HepG2 (cell line): ENCODE measurements around the gene METTL26. TPM values are rescaled to one million over a fixed set of nuclear protein-coding genes. Genes with fewer than 3 reads are reported as not detected.

Source experiments
- ADNP ChIP-seq: sonication (generic); formaldehyde crosslinking; IDR thresholded peaks from 2 replicates; pipeline ENCODE4 v1.4.0; 2020; ENCODE audit warnings: missing genetic modification reagents
- CHD2 ChIP-seq: IDR thresholded peaks from 2 replicates; pipeline ENCODE4 v1.6.1; 2011; ENCODE audit warnings: low read depth, low read length, improper control_type of control experiment
- GABPA ChIP-seq, 2 experiments: IDR thresholded peaks; 2 replicates each; pipeline ENCODE4 v1.6.1; 2011 to 2016; ENCODE audit warnings: low read depth in 2 of 2, low read length in 1 of 2, missing biosample characterization in 1 of 2, missing genetic modification characterization in 1 of 2
- ISX ChIP-seq: sonication (generic); formaldehyde crosslinking; conservative IDR thresholded peaks from 2 replicates; pipeline ENCODE4 v1.5.0; 2020; ENCODE audit warnings: missing genetic modification reagents
- KAT8 ChIP-seq: IDR thresholded peaks from 2 replicates; pipeline ENCODE4 v1.6.1; 2016; ENCODE audit warnings: missing genetic modification reagents, missing compliant biosample characterization
- KDM2A ChIP-seq: sonication (generic); formaldehyde crosslinking; IDR thresholded peaks from 2 replicates; pipeline ENCODE4 v1.4.0; 2020; ENCODE audit warnings: low read depth, missing genetic modification reagents, borderline replicate concordance
- KDM5B ChIP-seq: sonication (generic); formaldehyde crosslinking; IDR thresholded peaks from 2 replicates; pipeline ENCODE4 v1.4.0; 2020; ENCODE audit warnings: missing genetic modification reagents, mild to moderate bottlenecking, borderline replicate concordance
- KLF6 ChIP-seq: IDR thresholded peaks from 2 replicates; pipeline ENCODE4 v1.8.0; 2016; ENCODE audit warnings: missing biosample characterization, missing genetic modification reagents
- MXD4 ChIP-seq: IDR thresholded peaks from 2 replicates; pipeline ENCODE4 v1.6.1; 2016; ENCODE audit warnings: mild to moderate bottlenecking, missing biosample characterization, missing genetic modification reagents
- MYPOP ChIP-seq: sonication (generic); formaldehyde crosslinking; IDR thresholded peaks from 2 replicates; pipeline ENCODE4 v1.8.1; 2023; ENCODE audit warnings: mild to moderate bottlenecking, moderate library complexity, missing genetic modification reagents
- PHF8 ChIP-seq: sonication (generic); formaldehyde crosslinking; IDR thresholded peaks from 2 replicates; pipeline ENCODE4 v1.5.0; 2020; ENCODE audit warnings: missing genetic modification reagents
- RBAK ChIP-seq: sonication (generic); formaldehyde crosslinking; IDR thresholded peaks from 2 replicates; pipeline ENCODE4 v1.5.1; 2020; ENCODE audit warnings: mild to moderate bottlenecking, missing genetic modification reagents
- RBM39 ChIP-seq: fragments of 200-400 bp; formaldehyde crosslinking; IDR thresholded peaks from one replicate; pipeline ENCODE4 v1.6.1; 2018; ENCODE audit warnings: antibody characterized with exemption, mild to moderate bottlenecking, low read depth, low read length; ENCODE audit not compliant: poor library complexity, severe bottlenecking
- STAG1 ChIP-seq: sonication (generic); formaldehyde crosslinking; IDR thresholded peaks from 2 replicates; pipeline ENCODE4 v1.4.0; 2020; ENCODE audit warnings: missing genetic modification reagents
- ZBTB7A ChIP-seq: sonication (generic); formaldehyde crosslinking; IDR thresholded peaks from 2 replicates; pipeline ENCODE4 v1.8.0; 2022; ENCODE audit warnings: mild to moderate bottlenecking, missing genetic modification reagents
- ZNF224 ChIP-seq: sonication (generic); formaldehyde crosslinking; IDR thresholded peaks from 2 replicates; pipeline ENCODE4 v1.5.0; 2020; ENCODE audit warnings: mild to moderate bottlenecking, missing genetic modification reagents
- ZNF24 ChIP-seq: fragments of 450-650 bp; IDR thresholded peaks from 2 replicates; pipeline ENCODE4 v1.6.1; 2017; ENCODE audit warnings: antibody characterized with exemption, mild to moderate bottlenecking
- ZNF317 ChIP-seq: sonication (generic); formaldehyde crosslinking; IDR thresholded peaks from 2 replicates; pipeline ENCODE4 v1.5.0; 2020; ENCODE audit warnings: mild to moderate bottlenecking, missing genetic modification reagents
- ZNF563 ChIP-seq: sonication (generic); formaldehyde crosslinking; IDR thresholded peaks from 2 replicates; pipeline ENCODE4 v1.8.0; 2022; ENCODE audit warnings: mild to moderate bottlenecking, moderate library complexity, missing genetic modification reagents
- ZNF782 ChIP-seq: sonication (generic); formaldehyde crosslinking; IDR thresholded peaks from 2 replicates; pipeline ENCODE4 v1.4.0; 2020; ENCODE audit warnings: missing genetic modification reagents, mild to moderate bottlenecking, borderline replicate concordance
- ZSCAN21 ChIP-seq: sonication (generic); formaldehyde crosslinking; IDR thresholded peaks from 2 replicates; pipeline ENCODE4 v1.8.0; 2022; ENCODE audit warnings: mild to moderate bottlenecking, missing genetic modification reagents, moderate library complexity, borderline replicate concordance
- polyA plus RNA-seq, 8 experiments: library from polyadenylated mRNA; depleted of rRNA in 3 of 8; stranded (reverse) in 7 of 8; unstranded in 1 of 8; fragments of >200 nt; fragmentation: Illumina TruSeq in 4 of 8; extraction: Trizol in 4 of 8; gene quantifications; 2 replicates each; pipeline versions ENCODE4 v1.2.1 to v1.2.3, GENCODE V29; 2011 to 2016; ENCODE audit warnings: low read depth in 4 of 8, missing spikeins in 1 of 8, mixed read lengths in 1 of 8; ENCODE audit not compliant: insufficient read depth in 1 of 8
- total RNA-seq, 5 experiments: library from RNA; depleted of rRNA; stranded (reverse); fragments of >200 nt; fragmentation: Illumina TruSeq; extraction: Trizol; gene quantifications; 2 replicates each; pipeline ENCODE4 v1.2.3, GENCODE V29; 2016; ENCODE audit warnings: low read depth in 1 of 5
- TF ChIP-seq, protein P1 (sequence below): sonication (generic); formaldehyde crosslinking; IDR thresholded peaks from 2 replicates; pipeline ENCODE4 v1.8.0; 2022; ENCODE audit warnings: mild to moderate bottlenecking, missing genetic modification reagents, borderline replicate concordance
- TF ChIP-seq, protein P2 (sequence below): sonication (generic); formaldehyde crosslinking; IDR thresholded peaks from 2 replicates; pipeline ENCODE4 v1.4.0; 2020; ENCODE audit warnings: missing genetic modification reagents, borderline replicate concordance

METTL26 gene
- total and polyA plus RNA-seq, 2 of the 13 experiments (the other 11 are each of a cell fraction or from before 2014, with no cell fraction given) = 65.5 to 70.1 TPM

DNA sequence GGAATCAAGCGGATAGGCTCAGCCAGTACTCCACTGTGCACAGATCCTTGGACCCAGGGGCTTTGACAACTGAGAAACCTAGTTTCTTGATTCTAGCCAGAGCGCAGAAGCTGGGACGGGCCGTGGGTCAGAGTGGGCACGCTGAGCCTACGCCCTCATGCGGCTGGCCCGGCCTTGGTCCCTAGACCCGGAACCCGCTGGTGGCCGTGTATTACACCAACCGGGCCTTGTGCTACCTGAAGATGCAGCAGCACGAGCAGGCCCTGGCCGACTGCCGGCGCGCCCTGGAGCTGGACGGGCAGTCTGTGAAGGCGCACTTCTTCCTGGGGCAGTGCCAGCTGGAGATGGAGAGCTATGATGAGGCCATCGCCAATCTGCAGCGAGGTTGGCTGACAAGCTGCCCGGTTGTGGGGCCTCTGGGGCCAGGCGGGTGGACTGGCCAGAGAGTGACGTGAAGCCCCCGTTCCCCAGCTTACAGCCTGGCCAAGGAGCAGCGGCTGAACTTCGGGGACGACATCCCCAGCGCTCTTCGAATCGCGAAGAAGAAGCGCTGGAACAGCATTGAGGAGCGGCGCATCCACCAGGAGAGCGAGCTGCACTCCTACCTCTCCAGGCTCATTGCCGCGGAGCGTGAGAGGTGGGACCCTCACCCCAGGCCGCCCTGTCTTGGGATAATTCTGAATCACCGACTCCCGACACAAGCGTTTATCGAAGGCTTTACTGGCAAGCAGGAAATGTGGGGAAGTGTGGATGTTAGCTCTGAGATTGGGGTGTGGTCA, 45.1 kb upstream of the METTL26 start (continued):
- TF ChIP-seq KLF6 (CRISPR knock-in tag) (0 out of 2 replicates have a peak, but pooled peaks have one; percentile 57), GABPA (IDR thresholded peaks at IDR 0.05; ENCODE audit: low read depth, low read length) (no peak; the same call in 1 of the 2 replicates), GABPA (CRISPR knock-in tag; IDR thresholded peaks at IDR 0.05; ENCODE audit: low read depth) (peak; percentile 54; the same call in 1 of the 2 replicates), STAG1 (peak; percentile 48), KDM5B (CRISPR knock-in tag) (peak; percentile 51; the same call in 1 of the 2 replicates), ADNP (CRISPR knock-in tag) (no peak), ZNF317 (0 out of 2 replicates have a peak, but pooled peaks have one; percentile 47), PHF8 (CRISPR knock-in tag) (peak; percentile 46), MYPOP (CRISPR knock-in tag) (no peak), CHD2 (no peak), RBAK (CRISPR knock-in tag) (no peak), ZNF782 (no peak), ZNF224 (CRISPR knock-in tag) (no peak), ZSCAN21 (peak; percentile 64; the same call in 1 of the 2 replicates), ZBTB7A (CRISPR knock-in tag) (no peak), ISX (CRISPR knock-in tag) (no peak), RBM39 (peak; percentile 9), ZNF24 (no peak), KAT8 (CRISPR knock-in tag) (no peak), ZNF563 (CRISPR knock-in tag) (0 out of 2 replicates have a peak, but pooled peaks have one; percentile 24), MXD4 (CRISPR knock-in tag) (0 out of 2 replicates have a peak, but pooled peaks have one; percentile 53), KDM2A (CRISPR knock-in tag) (peak; percentile 78; the same call in 1 of the 2 replicates)
- TF ChIP-seq, protein P1, sequence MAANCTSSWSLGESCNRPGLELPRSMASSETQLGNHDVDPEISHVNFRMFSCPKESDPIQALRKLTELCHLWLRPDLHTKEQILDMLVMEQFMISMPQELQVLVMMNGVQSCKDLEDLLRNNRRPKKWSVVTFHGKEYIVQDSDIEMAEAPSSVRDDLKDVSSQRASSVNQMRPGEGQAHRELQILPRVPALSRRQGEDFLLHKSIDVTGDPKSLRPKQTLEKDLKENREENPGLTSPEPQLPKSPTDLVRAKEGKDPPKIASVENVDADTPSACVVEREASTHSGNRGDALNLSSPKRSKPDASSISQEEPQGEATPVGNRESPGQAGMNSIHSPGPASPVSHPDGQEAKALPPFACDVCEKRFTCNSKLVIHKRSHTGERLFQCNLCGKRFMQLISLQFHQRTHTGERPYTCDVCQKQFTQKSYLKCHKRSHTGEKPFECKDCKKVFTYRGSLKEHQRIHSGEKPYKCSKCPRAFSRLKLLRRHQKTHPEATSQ (CRISPR knock-in tag) = no peak
- TF ChIP-seq, protein P2, sequence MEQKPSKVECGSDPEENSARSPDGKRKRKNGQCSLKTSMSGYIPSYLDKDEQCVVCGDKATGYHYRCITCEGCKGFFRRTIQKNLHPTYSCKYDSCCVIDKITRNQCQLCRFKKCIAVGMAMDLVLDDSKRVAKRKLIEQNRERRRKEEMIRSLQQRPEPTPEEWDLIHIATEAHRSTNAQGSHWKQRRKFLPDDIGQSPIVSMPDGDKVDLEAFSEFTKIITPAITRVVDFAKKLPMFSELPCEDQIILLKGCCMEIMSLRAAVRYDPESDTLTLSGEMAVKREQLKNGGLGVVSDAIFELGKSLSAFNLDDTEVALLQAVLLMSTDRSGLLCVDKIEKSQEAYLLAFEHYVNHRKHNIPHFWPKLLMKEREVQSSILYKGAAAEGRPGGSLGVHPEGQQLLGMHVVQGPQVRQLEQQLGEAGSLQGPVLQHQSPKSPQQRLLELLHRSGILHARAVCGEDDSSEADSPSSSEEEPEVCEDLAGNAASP (CRISPR knock-in tag) = no peak
